GM21825 (cell line): ENCODE measurements around the gene IFITM10.

Experiments
- ATAC-seq: cut with Tn5 transposase; IDR thresholded peaks from one replicate; pipeline ENCODE4 v1.9.1; 2021; ENCODE audit warnings: mild to moderate bottlenecking, moderate library complexity; ENCODE audit not compliant: unreplicated experiment

Gene IFITM10

GRCh38 chr11:1742371-1742770, 8.0 kb downstream of the IFITM10 start:
- ATAC-seq = no peak

- no peak for ATAC-seq
Measured at GRCh38 chr11:1741741-1742140, 8.7 kb downstream of the IFITM10 start.

- no peak for ATAC-seq
Measured at GRCh38 chr11:1740786-1741530, 9.4 kb downstream of the IFITM10 start.

- ATAC-seq = no peak
Measured at GRCh38 chr11:1739576-1739975, 10.8 kb downstream of the IFITM10 start.

GRCh38 chr11:1738380-1738779, 12.0 kb downstream of the IFITM10 start:
- no peak for ATAC-seq

- no peak for ATAC-seq
Measured at GRCh38 chr11:1737080-1737757, 13.2 kb downstream of the IFITM10 start.

GRCh38 chr11:1736447-1736992, 13.9 kb downstream of the IFITM10 start:
- ATAC-seq = no peak

GRCh38 chr11:1735271-1735670, 15.1 kb downstream of the IFITM10 start:
- ATAC-seq = no peak

- no peak for ATAC-seq
Measured at GRCh38 chr11:1734641-1735081, 15.7 kb downstream of the IFITM10 start.

GRCh38 chr11:1733716-1734640, 16.4 kb downstream of the IFITM10 start:
- ATAC-seq = no peak

GRCh38 chr11:1733009-1733715, 17.2 kb downstream of the IFITM10 start:
- ATAC-seq = no peak

- ATAC-seq = no peak
Measured at GRCh38 chr11:1732418-1733008, 17.9 kb downstream of the IFITM10 start.

GRCh38 chr11:1731451-1732059, 18.8 kb downstream of the IFITM10 start:
- ATAC-seq = no peak

- no peak for ATAC-seq
Measured at GRCh38 chr11:1730059-1730629, 20.3 kb downstream of the IFITM10 start.

GRCh38 chr11:1729692-1730011, 20.7 kb downstream of the IFITM10 start:
- no peak for ATAC-seq

GRCh38 chr11:1728931-1729691, 21.3 kb downstream of the IFITM10 start:
- no peak for ATAC-seq

GRCh38 chr11:1728301-1728700, 22.1 kb downstream of the IFITM10 start:
- no peak for ATAC-seq

- ATAC-seq = no peak
Measured at GRCh38 chr11:1727861-1728260, 22.5 kb downstream of the IFITM10 start.
